ENCODE measurements around the gene HEATR3. TPM values are rescaled to one million over a fixed set of nuclear protein-coding genes. Genes with fewer than 3 reads are reported as not detected.
A peak's percentile ranks its signal among the peaks of the same experiment; 100 is the strongest.

HEATR3 gene
- total and polyA plus RNA-seq, 2 of the 13 experiments (the other 11 are each of a cell fraction or from before 2014, with no cell fraction given): 22.4 to 52.4 TPM

- TF ChIP-seq ZNF512B (CRISPR knock-in tag; IDR thresholded peaks at IDR 0.05; ENCODE audit: borderline replicate concordance) (no peak), KAT8 (CRISPR knock-in tag; IDR thresholded peaks at IDR 0.05) (no peak), CREBL2 (CRISPR knock-in tag; IDR thresholded peaks at IDR 0.05; ENCODE audit: borderline replicate concordance) (no peak), MXD4 (CRISPR knock-in tag; IDR thresholded peaks at IDR 0.05) (no peak), LBX2 (CRISPR knock-in tag; IDR thresholded peaks at IDR 0.05; ENCODE audit: borderline replicate concordance) (0 out of 2 replicates have a peak, but pooled peaks have one; percentile 32), ZNF780A (CRISPR knock-in tag; IDR thresholded peaks at IDR 0.05) (no peak), ZC3H4 (CRISPR knock-in tag; IDR thresholded peaks at IDR 0.05; ENCODE audit: borderline replicate concordance) (no peak), ELK4 (CRISPR knock-in tag; IDR thresholded peaks at IDR 0.05; ENCODE audit: borderline replicate concordance) (no peak), SKI (IDR thresholded peaks at IDR 0.05; ENCODE audit: partially characterized antibody) (peak; percentile 94), ZNF605 (CRISPR knock-in tag; IDR thresholded peaks at IDR 0.05) (no peak), THRA (CRISPR knock-in tag; IDR thresholded peaks at IDR 0.05; ENCODE audit: borderline replicate concordance) (no peak), STAG1 (CRISPR knock-in tag; IDR thresholded peaks at IDR 0.05) (no peak), U2AF2 (IDR thresholded peaks at IDR 0.05; ENCODE audit: low read depth, low read length) (no peak), ZFP90 (CRISPR knock-in tag; IDR thresholded peaks at IDR 0.05; ENCODE audit: borderline replicate concordance) (no peak), ZNF547 (CRISPR knock-in tag; IDR thresholded peaks at IDR 0.05) (0 out of 2 replicates have a peak, but pooled peaks have one; percentile 35), ATF5 (CRISPR knock-in tag; IDR thresholded peaks at IDR 0.05; ENCODE audit: low read depth) (no peak), TFE3 (CRISPR knock-in tag; IDR thresholded peaks at IDR 0.05) (0 out of 2 replicates have a peak, but pooled peaks have one; percentile 18), ZFP36L1 (CRISPR knock-in tag; IDR thresholded peaks at IDR 0.05) (no peak), FOXA3 (CRISPR knock-in tag; IDR thresholded peaks at IDR 0.05) (no peak), SPEN (CRISPR knock-in tag; IDR thresholded peaks at IDR 0.05; ENCODE audit: low read depth) (no peak), SNAI1 (CRISPR knock-in tag; IDR thresholded peaks at IDR 0.05; ENCODE audit: borderline replicate concordance) (no peak)
These were observed 85.6 kb downstream of the HEATR3 start (continued) for GRCh38 chr16:50151322-50151721.

Data from HepG2 (cell line).